Stimulated activated naive B cell treated with anti-CD40 and anti-IgM and Interleukin-4, amounts not matched to agents 10 μg/mL and 1 μg/mL and 100 μg/mL, for 72 hours (primary cell): Measurements from ENCODE around the gene MYNN.
"Not testable (repeated sequence)": the region's sequence is repeated elsewhere in the genome, so short reads cannot be mapped to it uniquely, and the experiment has no call there.

Experiments used
- ATAC-seq, 2 donors: fragments of 150-1000 bp; cut with Tn5 transposase; replicated peaks; 2 replicates each; pipeline ENCODE4 v1.10.0; 2021; ENCODE audit warnings: moderate library complexity in 1 of 2
- DNase-seq: peaks from one replicate; pipeline ENCODE4 v3.0.0; 2021
- H3K27ac Mint-ChIP-seq: one replicate; pipeline ENCODE4 v1.8.0; 2022; ENCODE audit warnings: mild to moderate bottlenecking, mixed read lengths
- H3K27me3 Mint-ChIP-seq, 2 donors: one replicate each; pipeline ENCODE4 v1.8.0; 2022; ENCODE audit warnings: mixed read lengths in 2 of 2
- H3K36me3 Mint-ChIP-seq, 2 donors: one replicate each; pipeline ENCODE4 v1.8.0; 2022; ENCODE audit warnings: mixed read lengths in 2 of 2, mild to moderate bottlenecking in 1 of 2
- H3K4me1 Mint-ChIP-seq, 2 donors: one replicate each; pipeline ENCODE4 v1.8.0; 2022; ENCODE audit warnings: mixed read lengths in 2 of 2, mild to moderate bottlenecking in 1 of 2
- H3K4me3 Mint-ChIP-seq, 2 donors: one replicate each; pipeline ENCODE4 v1.8.0; 2022; ENCODE audit warnings: mild to moderate bottlenecking in 2 of 2, mixed read lengths in 2 of 2, moderate library complexity in 1 of 2
- H3K9me3 Mint-ChIP-seq, 2 donors: one replicate each; pipeline ENCODE4 v1.8.0; 2022; ENCODE audit warnings: mixed read lengths in 2 of 2, mild to moderate bottlenecking in 1 of 2

Gene MYNN

GRCh38 chr3:169772897-169773816 lies at the start of gene MYNN:
Gene MYNN, plus strand, starts transcription at chr3:169773396. Its CDS starts 900 bp downstream, at chr3:169774296.
- H3K4me1 Mint-ChIP-seq = peaks cover 15 to 42% of the 10 kb centered on the region in 2 donors
- H3K9me3 Mint-ChIP-seq = no peaks in the 10 kb centered on the region
- DNase-seq (peak; percentile 89), ATAC-seq (peak; percentile 84)
- H3K27me3 Mint-ChIP-seq = no peaks in the 10 kb centered on the region
- H3K27ac Mint-ChIP-seq = peak within 1 kb of the TSS; percentile 99
- peak within 1 kb of the TSS; percentile 95 to 100 for H3K4me3 Mint-ChIP-seq
- peaks cover 15 to 45% of the 10 kb centered on the region in 2 donors for H3K36me3 Mint-ChIP-seq

GRCh38 chr3:169731857-169732256 lies 41.3 kb upstream of the MYNN start:
- not testable (repeated sequence) for H3K4me3 Mint-ChIP-seq, H3K4me1 Mint-ChIP-seq, DNase-seq, H3K36me3 Mint-ChIP-seq, H3K27ac Mint-ChIP-seq, ATAC-seq
- Mint-ChIP-seq H3K9me3 (peaks cover 27 to 28% of the 10 kb centered on the region in 2 donors), H3K27me3 (peaks cover 65 to 74% of the 10 kb centered on the region in 2 donors)

- no peak for ATAC-seq
Observed at GRCh38 chr3:169739067-169739466, 34.1 kb upstream of the MYNN start.

GRCh38 chr3:169744366-169745054 lies 28.7 kb upstream of the MYNN start:
- ATAC-seq = no peak

More at GRCh38 chr3:169739067-169739466, 34.1 kb upstream of the MYNN start:
- peaks cover 17 to 22% of the 10 kb centered on the region in 2 donors for H3K9me3 Mint-ChIP-seq
- no peak overlapping the region for H3K4me3 Mint-ChIP-seq
- H3K36me3 Mint-ChIP-seq = no peaks in the 10 kb centered on the region
- DNase-seq = no peak
- no peaks in the 10 kb centered on the region for H3K4me1 Mint-ChIP-seq
- no peak overlapping the region for H3K27ac Mint-ChIP-seq
- peaks cover 19% of the 10 kb centered on the region in 2 donors for H3K27me3 Mint-ChIP-seq

GRCh38 chr3:169746924-169747323 lies 26.3 kb upstream of the MYNN start:
- Mint-ChIP-seq H3K9me3 (no peaks in the 10 kb centered on the region), H3K4me1 (peaks cover 0 to 5% of the 10 kb centered on the region in 2 donors), H3K36me3 (no peaks in the 10 kb centered on the region), H3K4me3 (no peak overlapping the region), H3K27ac (no peak overlapping the region), H3K27me3 (peaks cover 32 to 37% of the 10 kb centered on the region in 2 donors)
- ATAC-seq = no peak
- no peak for DNase-seq

More at GRCh38 chr3:169744366-169745054, 28.7 kb upstream of the MYNN start:
- H3K27me3 Mint-ChIP-seq = peaks cover 27 to 30% of the 10 kb centered on the region in 2 donors
- H3K4me3 Mint-ChIP-seq = no peak overlapping the region
- peaks cover 0 to 5% of the 10 kb centered on the region in 2 donors for H3K4me1 Mint-ChIP-seq
- H3K36me3 Mint-ChIP-seq = no peaks in the 10 kb centered on the region
- H3K9me3 Mint-ChIP-seq = no peaks in the 10 kb centered on the region
- no peak overlapping the region for H3K27ac Mint-ChIP-seq
- no peak for DNase-seq

GRCh38 chr3:169748670-169749069 lies 24.5 kb upstream of the MYNN start:
- H3K27ac Mint-ChIP-seq = no peak overlapping the region
- no peaks in the 10 kb centered on the region for H3K9me3 Mint-ChIP-seq
- H3K36me3 Mint-ChIP-seq = no peaks in the 10 kb centered on the region
- no peak overlapping the region for H3K4me3 Mint-ChIP-seq
- DNase-seq (no peak), ATAC-seq (no peak)
- H3K27me3 Mint-ChIP-seq = peaks cover 34 to 41% of the 10 kb centered on the region in 2 donors
- H3K4me1 Mint-ChIP-seq = peaks cover 0 to 5% of the 10 kb centered on the region in 2 donors

DNA sequence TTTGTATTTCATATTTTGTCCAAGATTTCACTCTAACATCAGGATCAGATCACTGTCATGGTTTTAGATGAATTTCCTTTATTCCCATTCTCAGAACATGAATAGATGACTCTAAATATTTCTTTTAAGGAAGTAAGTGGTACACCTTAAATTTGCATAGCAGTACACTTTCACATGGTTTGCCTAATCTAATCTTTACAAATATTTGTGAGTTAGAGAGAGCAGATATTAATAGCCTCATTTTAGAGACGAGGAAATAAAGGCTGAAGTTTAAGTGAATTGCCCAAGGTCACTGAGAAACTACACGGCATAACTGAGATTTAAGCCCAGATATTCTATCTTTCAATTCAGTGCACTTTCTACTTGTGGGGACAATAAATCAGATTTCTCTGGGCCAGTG lies 22.5 kb upstream of the MYNN start:
- Mint-ChIP-seq H3K27ac (no peak overlapping the region), H3K36me3 (no peaks in the 10 kb centered on the region), H3K4me3 (no peak overlapping the region), H3K27me3 (peaks cover 34 to 48% of the 10 kb centered on the region in 2 donors), H3K4me1 (peaks cover 0 to 5% of the 10 kb centered on the region in 2 donors), H3K9me3 (no peaks in the 10 kb centered on the region)
- ATAC-seq (no peak), DNase-seq (no peak)

GRCh38 chr3:169751875-169752274 lies 21.3 kb upstream of the MYNN start:
- no peak for ATAC-seq
- no peak for DNase-seq
- peaks cover 0 to 4% of the 10 kb centered on the region in 2 donors for H3K4me1 Mint-ChIP-seq
- H3K27ac Mint-ChIP-seq = no peak overlapping the region
- H3K4me3 Mint-ChIP-seq = no peak overlapping the region
- H3K27me3 Mint-ChIP-seq = peaks cover 33 to 41% of the 10 kb centered on the region in 2 donors
- no peaks in the 10 kb centered on the region for H3K9me3 Mint-ChIP-seq
- H3K36me3 Mint-ChIP-seq = no peaks in the 10 kb centered on the region

DNA sequence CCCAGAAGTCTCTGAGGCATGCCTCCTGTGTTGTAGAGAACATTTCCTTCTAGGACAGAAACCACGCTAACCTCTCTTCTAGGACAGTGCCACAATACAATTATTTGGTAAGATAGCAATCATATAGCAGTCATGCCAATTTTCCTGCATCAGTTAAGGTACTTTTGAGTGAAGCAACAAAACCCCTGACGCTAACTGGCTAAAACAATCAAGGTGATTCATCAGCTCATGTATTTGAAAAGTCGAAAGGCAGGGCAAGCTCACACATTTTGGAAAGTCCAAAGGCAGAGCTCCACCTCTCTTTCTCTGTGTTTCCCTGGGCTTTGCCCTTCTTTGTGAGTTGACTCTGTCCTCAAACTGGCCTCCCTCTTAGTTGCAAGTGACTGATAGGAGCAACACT lies 18.5 kb upstream of the MYNN start:
- DNase-seq (no peak), ATAC-seq (no peak)
- H3K9me3 Mint-ChIP-seq = no peaks in the 10 kb centered on the region
- H3K36me3 Mint-ChIP-seq = no peaks in the 10 kb centered on the region
- H3K27ac Mint-ChIP-seq = no peak overlapping the region
- H3K4me3 Mint-ChIP-seq = no peak overlapping the region
- peaks cover 16 to 21% of the 10 kb centered on the region in 2 donors for H3K27me3 Mint-ChIP-seq
- peaks cover 3 to 7% of the 10 kb centered on the region in 2 donors for H3K4me1 Mint-ChIP-seq

DNA sequence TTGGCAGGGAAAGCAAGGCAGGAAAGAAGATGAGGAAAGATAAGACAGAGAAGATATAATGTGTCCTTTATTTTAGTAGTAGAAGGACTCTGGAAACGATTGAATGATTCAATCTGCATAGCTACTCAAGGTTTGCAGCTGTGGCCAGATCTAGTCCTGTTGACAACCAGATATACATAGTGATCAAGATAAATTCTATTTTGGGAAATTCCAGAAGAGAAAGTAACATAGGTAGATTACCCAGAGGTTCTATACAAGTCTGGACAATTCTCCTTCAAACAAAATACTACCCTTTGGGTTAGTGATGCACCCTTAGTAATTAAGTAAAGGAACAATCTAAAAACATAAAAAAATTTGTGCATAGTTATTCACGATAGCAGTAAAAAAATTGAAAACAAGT lies 17.7 kb upstream of the MYNN start:
- DNase-seq (no peak), ATAC-seq (no peak)
- Mint-ChIP-seq H3K9me3 (no peaks in the 10 kb centered on the region), H3K27me3 (peaks cover 11 to 15% of the 10 kb centered on the region in 2 donors), H3K4me3 (no peak overlapping the region), H3K4me1 (peaks cover 3 to 7% of the 10 kb centered on the region in 2 donors), H3K36me3 (no peaks in the 10 kb centered on the region), H3K27ac (no peak overlapping the region)

- peaks cover 0 to 3% of the 10 kb centered on the region in 2 donors for H3K9me3 Mint-ChIP-seq
- no peak for DNase-seq
- peaks cover 0 to 3% of the 10 kb centered on the region in 2 donors for H3K36me3 Mint-ChIP-seq
- no peak overlapping the region for H3K4me3 Mint-ChIP-seq
- H3K4me1 Mint-ChIP-seq = peaks cover 6 to 11% of the 10 kb centered on the region in 2 donors
- H3K27me3 Mint-ChIP-seq = peaks cover 5 to 7% of the 10 kb centered on the region in 2 donors
- H3K27ac Mint-ChIP-seq = no peak overlapping the region
- no peak for ATAC-seq
Observed at GRCh38 chr3:169758359-169758994, 14.7 kb upstream of the MYNN start.

DNA sequence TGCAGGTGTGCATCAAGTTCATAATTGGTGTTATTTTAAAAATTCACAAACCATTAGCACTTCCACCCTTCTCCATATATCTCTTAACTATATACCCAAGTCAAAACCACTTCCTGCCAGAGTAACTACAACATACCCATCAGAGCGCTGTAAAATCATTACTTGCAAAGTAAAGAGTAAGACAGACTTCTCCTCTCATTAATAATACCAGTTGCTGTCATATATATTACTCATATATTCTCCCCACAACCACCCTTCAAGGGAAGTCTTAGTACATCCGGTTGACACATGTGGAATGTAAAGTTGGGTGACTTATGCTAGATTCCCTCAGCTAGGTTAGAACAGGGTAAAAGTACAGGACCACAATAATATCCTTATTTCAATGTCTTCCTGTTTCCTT lies 13.9 kb upstream of the MYNN start:
- Mint-ChIP-seq H3K9me3 (peaks cover 0 to 3% of the 10 kb centered on the region in 2 donors), H3K27ac (no peak overlapping the region), H3K27me3 (peaks cover 5% of the 10 kb centered on the region in 2 donors), H3K4me3 (no peak overlapping the region), H3K4me1 (peaks cover 6 to 17% of the 10 kb centered on the region in 2 donors), H3K36me3 (peaks cover 3 to 5% of the 10 kb centered on the region in 2 donors)
- ATAC-seq (peak; percentile 63 to 65), DNase-seq (no peak)

DNA sequence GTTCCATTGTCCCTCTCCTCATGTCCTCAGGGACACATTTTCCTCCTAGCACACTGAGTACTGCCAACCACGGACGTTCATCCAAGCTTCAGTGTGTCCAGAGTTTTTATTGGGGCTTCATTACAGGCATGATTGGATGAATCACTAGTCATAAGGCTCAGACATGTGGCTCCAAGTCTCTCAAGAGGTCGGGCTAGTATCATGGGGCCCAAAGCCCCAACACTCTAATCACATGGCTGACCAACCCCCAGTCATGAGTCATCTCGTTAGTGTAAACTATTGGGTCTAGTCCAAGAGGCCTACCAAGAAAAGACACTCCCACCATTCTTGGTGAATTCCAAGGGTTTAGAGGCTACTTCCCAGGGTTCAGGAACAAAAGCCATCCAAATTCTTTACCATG lies 12.7 kb upstream of the MYNN start:
- no peak for ATAC-seq
- H3K27ac Mint-ChIP-seq = no peak overlapping the region
- peaks cover 9 to 19% of the 10 kb centered on the region in 2 donors for H3K4me1 Mint-ChIP-seq
- H3K4me3 Mint-ChIP-seq = no peak overlapping the region
- H3K27me3 Mint-ChIP-seq = peaks cover 0 to 5% of the 10 kb centered on the region in 2 donors
- DNase-seq = no peak
- H3K9me3 Mint-ChIP-seq = peaks cover 0 to 3% of the 10 kb centered on the region in 2 donors
- H3K36me3 Mint-ChIP-seq = peaks cover 7 to 10% of the 10 kb centered on the region in 2 donors

GRCh38 chr3:169764312-169764881 lies 8.8 kb upstream of the MYNN start:
- peaks cover 7 to 16% of the 10 kb centered on the region in 2 donors for H3K36me3 Mint-ChIP-seq
- H3K9me3 Mint-ChIP-seq = peaks cover 0 to 3% of the 10 kb centered on the region in 2 donors
- H3K27me3 Mint-ChIP-seq = no peaks in the 10 kb centered on the region
- ATAC-seq (peak; percentile 66 to 68), DNase-seq (peak; percentile 75)
- peaks cover 8 to 13% of the 10 kb centered on the region in 2 donors for H3K4me1 Mint-ChIP-seq
- H3K4me3 Mint-ChIP-seq = peak overlapping the region; percentile 94 to 96
- peak overlapping the region; percentile 98 for H3K27ac Mint-ChIP-seq
